ENCODE results near the gene OR4N5. TPM values are rescaled to one million over a fixed set of nuclear protein-coding genes. Genes with fewer than 3 reads are reported as not detected.

Gene OR4N5
- total RNA-seq, 2 donors from 2014 or later = not detected

DNA sequence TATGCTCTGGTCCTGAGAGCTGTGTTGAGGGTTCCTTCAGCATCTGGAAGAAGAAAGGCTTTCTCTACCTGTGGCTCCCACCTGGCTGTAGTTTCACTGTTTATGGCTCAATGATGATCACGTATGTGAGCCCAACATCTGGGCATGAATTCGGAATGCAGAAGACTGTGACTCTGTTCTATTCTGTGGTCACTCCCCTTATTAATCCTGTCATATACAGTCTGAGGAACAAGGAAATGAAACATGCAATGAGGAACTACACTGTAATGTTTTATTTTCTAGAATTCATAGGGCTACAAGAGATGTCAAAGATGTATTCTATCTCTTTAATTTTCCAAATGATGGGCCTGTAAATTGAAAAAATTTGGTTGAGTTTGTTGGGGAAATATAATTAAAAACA is 41.3 kb downstream of the OR4N5 start:
- no peak overlapping the region for H3K27ac Mint-ChIP-seq
- WGBS, 2 experiments (ENCODE audit: insufficient coverage in 1 of 2, insufficient read length in 1 of 2) = 70 to 100% methylated on average over 1 to 2 of the region's 2 CpGs
- Histone ChIP-seq H3K9me3 (ENCODE audit: control insufficient read depth, low read length) (peaks cover 77% of the 10 kb centered on the region), H3K4me3 (ENCODE audit: low read length) (no peak overlapping the region), H3K27me3 (ENCODE audit: control insufficient read depth, insufficient read depth, low read length, poor library complexity, severe bottlenecking) (no peaks in the 10 kb centered on the region), H3K4me1 (ENCODE audit: control insufficient read depth, insufficient read depth, low read length) (no peaks in the 10 kb centered on the region), H3K36me3 (ENCODE audit: control insufficient read depth, insufficient read depth, low read length) (no peaks in the 10 kb centered on the region), H3K9ac (ENCODE audit: extremely low read depth, low read length, poor library complexity, severe bottlenecking) (no peak overlapping the region), H3K27ac (ENCODE audit: low read depth, low read length) (no peak overlapping the region)
- no peak for DNase-seq
- no peak overlapping the region for H3K4me3 Mint-ChIP-seq
- H3K4me1 Mint-ChIP-seq = no peaks in the 10 kb centered on the region
- TF ChIP-seq, protein P1, sequence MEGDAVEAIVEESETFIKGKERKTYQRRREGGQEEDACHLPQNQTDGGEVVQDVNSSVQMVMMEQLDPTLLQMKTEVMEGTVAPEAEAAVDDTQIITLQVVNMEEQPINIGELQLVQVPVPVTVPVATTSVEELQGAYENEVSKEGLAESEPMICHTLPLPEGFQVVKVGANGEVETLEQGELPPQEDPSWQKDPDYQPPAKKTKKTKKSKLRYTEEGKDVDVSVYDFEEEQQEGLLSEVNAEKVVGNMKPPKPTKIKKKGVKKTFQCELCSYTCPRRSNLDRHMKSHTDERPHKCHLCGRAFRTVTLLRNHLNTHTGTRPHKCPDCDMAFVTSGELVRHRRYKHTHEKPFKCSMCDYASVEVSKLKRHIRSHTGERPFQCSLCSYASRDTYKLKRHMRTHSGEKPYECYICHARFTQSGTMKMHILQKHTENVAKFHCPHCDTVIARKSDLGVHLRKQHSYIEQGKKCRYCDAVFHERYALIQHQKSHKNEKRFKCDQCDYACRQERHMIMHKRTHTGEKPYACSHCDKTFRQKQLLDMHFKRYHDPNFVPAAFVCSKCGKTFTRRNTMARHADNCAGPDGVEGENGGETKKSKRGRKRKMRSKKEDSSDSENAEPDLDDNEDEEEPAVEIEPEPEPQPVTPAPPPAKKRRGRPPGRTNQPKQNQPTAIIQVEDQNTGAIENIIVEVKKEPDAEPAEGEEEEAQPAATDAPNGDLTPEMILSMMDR (conservative IDR thresholded peaks at IDR 0.05) = no peak
- peaks cover 90% of the 10 kb centered on the region for H3K9me3 Mint-ChIP-seq
- no peaks in the 10 kb centered on the region for H3K36me3 Mint-ChIP-seq (ENCODE audit: low read depth)
- H3K27me3 Mint-ChIP-seq (ENCODE audit: insufficient read depth) = no peaks in the 10 kb centered on the region

DNA sequence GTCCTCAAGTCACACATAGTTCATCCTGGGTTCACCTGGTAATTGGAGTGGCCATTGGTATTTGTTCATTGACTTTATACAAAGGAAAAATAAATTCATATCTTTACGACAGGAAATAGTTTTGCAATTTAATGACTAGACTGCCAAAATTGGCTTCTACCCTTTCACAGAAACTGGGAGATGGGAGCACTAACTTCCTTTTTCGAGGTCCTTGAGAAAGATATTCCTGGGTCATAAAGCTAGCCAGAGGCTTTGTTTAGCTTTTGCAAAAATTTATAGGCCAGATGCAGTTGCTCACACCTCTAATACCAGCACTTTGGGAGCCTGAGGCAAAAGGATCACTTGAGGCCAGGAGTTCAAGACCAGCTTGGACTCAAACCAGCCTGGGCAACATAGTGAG is 41.9 kb downstream of the OR4N5 start:
- Histone ChIP-seq H3K4me1 (ENCODE audit: control insufficient read depth, insufficient read depth, low read length) (no peaks in the 10 kb centered on the region), H3K9ac (ENCODE audit: extremely low read depth, low read length, poor library complexity, severe bottlenecking) (no peak overlapping the region), H3K9me3 (ENCODE audit: control insufficient read depth, low read length) (peaks cover 75% of the 10 kb centered on the region), H3K27ac (ENCODE audit: low read depth, low read length) (no peak overlapping the region), H3K27me3 (ENCODE audit: control insufficient read depth, insufficient read depth, low read length, poor library complexity, severe bottlenecking) (no peaks in the 10 kb centered on the region), H3K4me3 (ENCODE audit: low read length) (no peak overlapping the region), H3K36me3 (ENCODE audit: control insufficient read depth, insufficient read depth, low read length) (no peaks in the 10 kb centered on the region)
- WGBS, 2 experiments (ENCODE audit: insufficient coverage in 1 of 2, insufficient read length in 1 of 2) = 50 to 72% methylated on average over 2 of the region's 2 CpGs
- no peak overlapping the region for H3K4me3 Mint-ChIP-seq
- no peak for DNase-seq
- TF ChIP-seq, protein P1 (conservative IDR thresholded peaks at IDR 0.05) = no peak
- no peaks in the 10 kb centered on the region for H3K4me1 Mint-ChIP-seq
- peaks cover 87% of the 10 kb centered on the region for H3K9me3 Mint-ChIP-seq
- no peaks in the 10 kb centered on the region for H3K36me3 Mint-ChIP-seq (ENCODE audit: low read depth)
- H3K27ac Mint-ChIP-seq = no peak overlapping the region
- no peaks in the 10 kb centered on the region for H3K27me3 Mint-ChIP-seq (ENCODE audit: insufficient read depth)

DNA sequence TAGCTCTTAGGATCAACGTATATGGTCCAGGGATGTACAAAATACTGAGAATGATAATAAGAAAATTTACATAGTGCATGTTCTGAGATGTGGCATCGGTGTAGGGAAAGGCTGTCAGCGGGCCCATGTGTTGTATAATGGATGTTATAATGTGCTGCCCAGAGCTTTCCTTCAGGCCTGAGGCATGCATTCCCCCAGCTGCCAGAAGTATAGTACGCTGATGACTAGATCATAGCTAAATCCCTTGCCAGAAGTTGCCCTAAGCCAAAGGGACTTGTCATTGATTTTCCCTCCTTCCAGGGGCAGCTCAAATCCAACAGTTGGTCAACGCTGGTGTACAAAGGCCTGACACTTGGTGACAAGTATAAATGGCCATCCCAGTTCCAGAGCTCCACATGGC is 45.6 kb downstream of the OR4N5 start:
- WGBS, 2 experiments (ENCODE audit: insufficient coverage in 1 of 2, insufficient read length in 1 of 2) = 54 to 57% methylated on average over 5 of the region's 5 CpGs
- Mint-ChIP-seq H3K4me1 (no peaks in the 10 kb centered on the region), H3K27ac (no peak overlapping the region), H3K27me3 (ENCODE audit: insufficient read depth) (no peaks in the 10 kb centered on the region), H3K36me3 (ENCODE audit: low read depth) (no peaks in the 10 kb centered on the region), H3K4me3 (no peak overlapping the region), H3K9me3 (peaks cover 88% of the 10 kb centered on the region)
- TF ChIP-seq, protein P1 (conservative IDR thresholded peaks at IDR 0.05) = no peak
- DNase-seq = no peak
- no peak overlapping the region for H3K27ac ChIP-seq (ENCODE audit: low read depth, low read length)
- no peak overlapping the region for H3K4me3 ChIP-seq (ENCODE audit: low read length)
- no peaks in the 10 kb centered on the region for H3K4me1 ChIP-seq (ENCODE audit: control insufficient read depth, insufficient read depth, low read length)
- no peak overlapping the region for H3K9ac ChIP-seq (ENCODE audit: extremely low read depth, low read length, poor library complexity, severe bottlenecking)
- H3K36me3 ChIP-seq (ENCODE audit: control insufficient read depth, insufficient read depth, low read length) = no peaks in the 10 kb centered on the region
- peaks cover 85% of the 10 kb centered on the region for H3K9me3 ChIP-seq (ENCODE audit: control insufficient read depth, low read length)
- no peaks in the 10 kb centered on the region for H3K27me3 ChIP-seq (ENCODE audit: control insufficient read depth, insufficient read depth, low read length, poor library complexity, severe bottlenecking)

All from endodermal cell (in vitro differentiated cells).